IMR-90 (cell line): Measurements from ENCODE around the gene BMPER. TPM values are rescaled to one million over a fixed set of nuclear protein-coding genes. Genes with fewer than 3 reads are reported as not detected.

Experiments
- ATAC-seq: fragments of 200-7000 bp; cut with Tn5 transposase; 2 replicates; pipeline ENCODE4 v1.9.1; 2020; ENCODE audit warnings: low read depth, mild to moderate bottlenecking, moderate library complexity
- BruUV-seq: library from RNA; stranded (reverse); fragments of 400-500 nt; replicated peaks from 2 replicates; lab custom pipeline; 2021; lab: Mats Ljungman, UMichigan
- CTCF ChIA-PET: fragments of 300-600 bp; formaldehyde crosslinking; extraction: SDS; loops from one replicate; lab custom pipeline; 2021; ENCODE audit warnings: antibody characterized with exemption; lab: Yijun Ruan, JAX
- POLR2A ChIA-PET: fragments of 300-600 bp; sonication (Branson Sonifier 250); formaldehyde crosslinking; loops from one replicate; lab custom pipeline; 2022; ENCODE audit warnings: antibody characterized with exemption; ENCODE audit not compliant: unreplicated experiment; lab: Charles Lee
- DNase-seq: peaks from one replicate; pipeline ENCODE4 v3.0.0; 2013
- H2AFZ ChIP-seq: replicated peaks from 2 replicates; pipeline ENCODE3; 2013; ENCODE audit warnings: low read length, mild to moderate bottlenecking; ENCODE audit not compliant: poor library complexity
- H2AK5ac ChIP-seq: 2 replicates; pipeline ENCODE4 v1.6.1; 2013; ENCODE audit warnings: low read depth, low read length, inconsistent platforms
- H2AK9ac ChIP-seq: replicated peaks from 2 replicates; pipeline ENCODE3; 2013; ENCODE audit warnings: mild to moderate bottlenecking, low read depth, low read length, moderate library complexity; ENCODE audit not compliant: poor library complexity
- H2BK120ac ChIP-seq: 2 replicates; pipeline ENCODE4 v1.6.1; 2013; ENCODE audit warnings: low read depth, low read length, inconsistent platforms
- H2BK15ac ChIP-seq: 3 replicates; pipeline ENCODE4 v1.6.1; 2013; ENCODE audit warnings: low read depth, low read length, inconsistent platforms
- H2BK20ac ChIP-seq: 2 replicates; pipeline ENCODE4 v1.6.1; 2013; ENCODE audit warnings: low read depth, mild to moderate bottlenecking, inconsistent platforms, low read length, moderate library complexity
- H2BK5ac ChIP-seq: 2 replicates; pipeline ENCODE4 v1.6.1; 2013; ENCODE audit warnings: mild to moderate bottlenecking, low read depth, low read length, inconsistent platforms; ENCODE audit not compliant: poor library complexity, severe bottlenecking
- H3K14ac ChIP-seq: replicated peaks from 2 replicates; pipeline ENCODE4 v1.6.1; 2013; ENCODE audit warnings: low read depth, low read length, inconsistent platforms
- H3K18ac ChIP-seq: 2 replicates; pipeline ENCODE4 v1.6.1; 2013; ENCODE audit warnings: low read depth, low read length, control low read depth
- H3K23ac ChIP-seq: 2 replicates; pipeline ENCODE4 v1.6.1; 2013; ENCODE audit warnings: low read depth, low read length, inconsistent platforms
- H3K27ac ChIP-seq: 2 replicates; pipeline ENCODE4 v1.5.1; 2013; ENCODE audit warnings: mild to moderate bottlenecking, control low read depth, low read length; ENCODE audit not compliant: insufficient read depth
- H3K27me3 ChIP-seq: 2 replicates; pipeline ENCODE4 v1.6.1; 2013; ENCODE audit warnings: low read length; ENCODE audit not compliant: control insufficient read depth, insufficient read depth
- H3K36me3 ChIP-seq: 2 replicates; pipeline ENCODE4 v1.6.1; 2013; ENCODE audit warnings: low read length, mixed read lengths; ENCODE audit not compliant: control insufficient read depth, insufficient read depth
- H3K4ac ChIP-seq: 2 replicates; pipeline ENCODE4 v1.6.1; 2013; ENCODE audit warnings: low read depth, low read length, inconsistent platforms
- H3K4me1 ChIP-seq: 2 replicates; pipeline ENCODE4 v1.6.1; 2013; ENCODE audit warnings: low read length, mixed read lengths; ENCODE audit not compliant: control insufficient read depth, insufficient read depth
- H3K4me2 ChIP-seq: 2 replicates; pipeline ENCODE4 v1.6.1; 2013; ENCODE audit warnings: low read depth, mild to moderate bottlenecking, control low read depth, low read length, moderate library complexity
- H3K4me3 ChIP-seq: 2 replicates; pipeline ENCODE4 v1.5.1; 2013; ENCODE audit warnings: low read depth, mild to moderate bottlenecking, control low read depth, low read length, moderate library complexity; ENCODE audit not compliant: insufficient read depth
- H3K56ac ChIP-seq: 2 replicates; pipeline ENCODE4 v1.6.1; 2013; ENCODE audit warnings: low read length, inconsistent platforms; ENCODE audit not compliant: insufficient read depth; ENCODE audit errors: extremely low read depth
- H3K79me1 ChIP-seq, 2 experiments: 2 replicates each; pipeline ENCODE4 v1.6.1; 2013; ENCODE audit warnings: low read length in 2 of 2, inconsistent platforms in 1 of 2, low read depth in 1 of 2
- H3K9ac ChIP-seq: 2 replicates; pipeline ENCODE4 v1.6.1; 2013; ENCODE audit warnings: low read depth, low read length, control low read depth
- H3K9me1 ChIP-seq: 2 replicates; pipeline ENCODE4 v1.6.1; 2013; ENCODE audit warnings: low read length, inconsistent platforms; ENCODE audit not compliant: insufficient read depth
- H3K9me3 ChIP-seq: 2 replicates; pipeline ENCODE4 v1.6.1; 2013; ENCODE audit warnings: low read length; ENCODE audit not compliant: control insufficient read depth, insufficient read depth
- H4K20me1 ChIP-seq: 2 replicates; pipeline ENCODE4 v1.6.1; 2013; ENCODE audit warnings: low read length, inconsistent platforms; ENCODE audit not compliant: insufficient read depth
- H4K5ac ChIP-seq: 2 replicates; pipeline ENCODE4 v1.6.1; 2013; ENCODE audit warnings: mild to moderate bottlenecking, low read depth, low read length, control low read depth
- H4K8ac ChIP-seq, 2 experiments: 2 replicates each; pipeline ENCODE4 v1.6.1; 2013; ENCODE audit warnings: low read depth in 2 of 2, low read length in 2 of 2, control low read depth in 1 of 2, inconsistent platforms in 1 of 2
- H4K91ac ChIP-seq: 2 replicates; pipeline ENCODE4 v1.6.1; 2013; ENCODE audit warnings: low read depth, low read length, inconsistent platforms; ENCODE audit not compliant: insufficient read depth
- WGBS, 2 experiments: methylation state at CpG; one replicate each; pipeline versions ENCODE4 v1.1.5 to v1.1.7; 2013; ENCODE audit warnings: missing lambda C conversion rate in 2 of 2; ENCODE audit not compliant: insufficient read length in 1 of 2; ENCODE audit errors: extremely low coverage in 2 of 2; 5-methylcytosine and 5-hydroxymethylcytosine counted together
- dilution Hi-C: fragments of 300-500 bp; cut with HindIII; formaldehyde crosslinking; loops from one replicate; pipeline ENCODE4 v1.14.3; 2018; ENCODE audit warnings: low sequenced_read_pairs; ENCODE audit not compliant: unreplicated experiment
- in situ Hi-C: fragments of 300-500 bp; cut with MboI; formaldehyde crosslinking; loops from 3 replicates; pipeline ENCODE4 v1.14.3; 2019; ENCODE audit warnings: low sequenced_read_pairs, inconsistent platforms, mixed read lengths
- intact Hi-C: fragments of 100-400 bp; cut with micrococcal nuclease; formaldehyde crosslinking; loops from 2 replicates; pipeline ENCODE4 v1.10.0; 2022
- polyA plus RNA-seq, 3 experiments: library from polyadenylated mRNA; depleted of rRNA; stranded (reverse); fragments of >200 nt; gene quantifications; 2 replicates each; pipeline ENCODE4 v1.2.3, GENCODE V29; 2012; ENCODE audit warnings: low replicate concordance in 1 of 3
- total RNA-seq: library from RNA; depleted of rRNA; stranded (reverse); fragments of >200 nt; gene quantifications from 2 replicates; pipeline ENCODE4 v1.2.3, GENCODE V29; 2012
- TF ChIP-seq, protein P1 (sequence below): fragments of 150-350 bp; IDR thresholded peaks from 2 replicates; pipeline ENCODE4 v1.6.1; 2017; ENCODE audit warnings: mild to moderate bottlenecking, antibody characterized with exemption, low read length, low read depth

Gene BMPER
- total and polyA plus RNA-seq, 2 of the 4 experiments (the other 2 are of a cell fraction): 6.2 to 7.9 TPM

DNA sequence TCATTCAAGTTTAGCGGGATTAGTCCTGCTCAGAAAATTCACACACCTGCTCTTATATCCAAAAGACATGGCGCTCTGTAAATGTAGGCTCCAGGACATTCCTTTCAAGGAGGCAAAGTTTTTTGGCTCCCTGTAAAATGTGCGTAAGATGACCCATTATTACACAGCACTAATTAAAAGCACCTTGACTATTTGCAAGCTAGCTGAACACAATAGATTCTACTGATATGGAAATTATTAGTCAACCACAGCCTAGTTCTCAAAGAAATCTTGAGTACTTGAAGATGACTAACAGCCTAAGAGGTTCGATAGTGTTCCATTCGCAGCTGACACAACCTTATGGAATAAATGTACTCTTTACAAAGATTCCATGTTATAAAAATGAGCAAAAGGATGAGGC lies 175.2 kb downstream of the BMPER start:
- Histone ChIP-seq H3K27me3 (no peaks in the 10 kb centered on the region), H3K79me1 (no peaks in the 10 kb centered on the region), H3K23ac (no peak overlapping the region), H2BK120ac (no peak overlapping the region), H3K27ac (no peak overlapping the region), H3K4me1 (no peaks in the 10 kb centered on the region), H4K91ac (no peak overlapping the region), H2BK15ac (no peak overlapping the region), H3K9me3 (no peaks in the 10 kb centered on the region), H2AFZ (no peak overlapping the region), H3K56ac (no peak overlapping the region), H2BK20ac (no peak overlapping the region), H2AK5ac (no peak overlapping the region), H3K4ac (no peak overlapping the region), H3K4me2 (no peak overlapping the region), H3K36me3 (peaks cover 7% of the 10 kb centered on the region), H4K20me1 (no peaks in the 10 kb centered on the region), H3K9ac (no peak overlapping the region), H3K4me3 (no peak overlapping the region), H2AK9ac (no peak overlapping the region), H3K18ac (no peak overlapping the region), H4K5ac (no peak overlapping the region), H3K9me1 (no peaks in the 10 kb centered on the region), H2BK5ac (no peak overlapping the region), H3K14ac (no peak overlapping the region), H4K8ac (no peak overlapping the region)
- peak; percentile 48 for DNase-seq
- WGBS, 2 experiments: 100% methylated on average over 1 of the region's 5 CpGs; no CpG with 5 or more reads in 1 of the 2 experiments
- dilution Hi-C loops (no loop called here), intact Hi-C loops (loop anchor here (10.0 kb wide), 1 partner anchor 836 kb away; no protein-coding TSS in a partner anchor), in situ Hi-C loops (no loop called here)
- no TSS peak for BruUV-seq
- no peak for ATAC-seq
- POLR2A ChIA-PET: no interaction called here
- CTCF ChIA-PET: interaction anchor here (0.5 to 1.4 kb wide), 2 partner anchors 98 to 515 kb away, joined by 3 to 4 read pairs; no protein-coding TSS in a partner anchor
- TF ChIP-seq, protein P1, sequence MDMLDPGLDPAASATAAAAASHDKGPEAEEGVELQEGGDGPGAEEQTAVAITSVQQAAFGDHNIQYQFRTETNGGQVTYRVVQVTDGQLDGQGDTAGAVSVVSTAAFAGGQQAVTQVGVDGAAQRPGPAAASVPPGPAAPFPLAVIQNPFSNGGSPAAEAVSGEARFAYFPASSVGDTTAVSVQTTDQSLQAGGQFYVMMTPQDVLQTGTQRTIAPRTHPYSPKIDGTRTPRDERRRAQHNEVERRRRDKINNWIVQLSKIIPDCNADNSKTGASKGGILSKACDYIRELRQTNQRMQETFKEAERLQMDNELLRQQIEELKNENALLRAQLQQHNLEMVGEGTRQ: no peak
